IMR-90 (cell line): Measurements from ENCODE around the gene CD72. TPM values are rescaled to one million over a fixed set of nuclear protein-coding genes. Genes with fewer than 3 reads are reported as not detected.
"Not testable (repeated sequence)": the region's sequence is repeated elsewhere in the genome, so short reads cannot be mapped to it uniquely, and the experiment has no call there.

Experiments used
- ATAC-seq: fragments of 200-7000 bp; cut with Tn5 transposase; 2 replicates; pipeline ENCODE4 v1.9.1; 2020; ENCODE audit warnings: low read depth, mild to moderate bottlenecking, moderate library complexity
- BruUV-seq: library from RNA; stranded (reverse); fragments of 400-500 nt; replicated peaks from 2 replicates; lab custom pipeline; 2021; lab: Mats Ljungman, UMichigan
- CTCF ChIA-PET: fragments of 300-600 bp; formaldehyde crosslinking; extraction: SDS; loops from one replicate; lab custom pipeline; 2021; ENCODE audit warnings: antibody characterized with exemption; lab: Yijun Ruan, JAX
- POLR2A ChIA-PET: fragments of 300-600 bp; sonication (Branson Sonifier 250); formaldehyde crosslinking; loops from one replicate; lab custom pipeline; 2022; ENCODE audit warnings: antibody characterized with exemption; ENCODE audit not compliant: unreplicated experiment; lab: Charles Lee
- DNase-seq: peaks from one replicate; pipeline ENCODE4 v3.0.0; 2013
- H2AFZ ChIP-seq: replicated peaks from 2 replicates; pipeline ENCODE3; 2013; ENCODE audit warnings: low read length, mild to moderate bottlenecking; ENCODE audit not compliant: poor library complexity
- H2AK5ac ChIP-seq: 2 replicates; pipeline ENCODE4 v1.6.1; 2013; ENCODE audit warnings: low read depth, low read length, inconsistent platforms
- H2AK9ac ChIP-seq: replicated peaks from 2 replicates; pipeline ENCODE3; 2013; ENCODE audit warnings: mild to moderate bottlenecking, low read depth, low read length, moderate library complexity; ENCODE audit not compliant: poor library complexity
- H2BK120ac ChIP-seq: 2 replicates; pipeline ENCODE4 v1.6.1; 2013; ENCODE audit warnings: low read depth, low read length, inconsistent platforms
- H2BK15ac ChIP-seq: 3 replicates; pipeline ENCODE4 v1.6.1; 2013; ENCODE audit warnings: low read depth, low read length, inconsistent platforms
- H2BK20ac ChIP-seq: 2 replicates; pipeline ENCODE4 v1.6.1; 2013; ENCODE audit warnings: low read depth, mild to moderate bottlenecking, inconsistent platforms, low read length, moderate library complexity
- H2BK5ac ChIP-seq: 2 replicates; pipeline ENCODE4 v1.6.1; 2013; ENCODE audit warnings: mild to moderate bottlenecking, low read depth, low read length, inconsistent platforms; ENCODE audit not compliant: poor library complexity, severe bottlenecking
- H3K14ac ChIP-seq: replicated peaks from 2 replicates; pipeline ENCODE4 v1.6.1; 2013; ENCODE audit warnings: low read depth, low read length, inconsistent platforms
- H3K18ac ChIP-seq: 2 replicates; pipeline ENCODE4 v1.6.1; 2013; ENCODE audit warnings: low read depth, low read length, control low read depth
- H3K23ac ChIP-seq: 2 replicates; pipeline ENCODE4 v1.6.1; 2013; ENCODE audit warnings: low read depth, low read length, inconsistent platforms
- H3K27ac ChIP-seq: 2 replicates; pipeline ENCODE4 v1.5.1; 2013; ENCODE audit warnings: mild to moderate bottlenecking, control low read depth, low read length; ENCODE audit not compliant: insufficient read depth
- H3K27me3 ChIP-seq: 2 replicates; pipeline ENCODE4 v1.6.1; 2013; ENCODE audit warnings: low read length; ENCODE audit not compliant: control insufficient read depth, insufficient read depth
- H3K36me3 ChIP-seq: 2 replicates; pipeline ENCODE4 v1.6.1; 2013; ENCODE audit warnings: low read length, mixed read lengths; ENCODE audit not compliant: control insufficient read depth, insufficient read depth
- H3K4ac ChIP-seq: 2 replicates; pipeline ENCODE4 v1.6.1; 2013; ENCODE audit warnings: low read depth, low read length, inconsistent platforms
- H3K4me1 ChIP-seq: 2 replicates; pipeline ENCODE4 v1.6.1; 2013; ENCODE audit warnings: low read length, mixed read lengths; ENCODE audit not compliant: control insufficient read depth, insufficient read depth
- H3K4me2 ChIP-seq: 2 replicates; pipeline ENCODE4 v1.6.1; 2013; ENCODE audit warnings: low read depth, mild to moderate bottlenecking, control low read depth, low read length, moderate library complexity
- H3K4me3 ChIP-seq: 2 replicates; pipeline ENCODE4 v1.5.1; 2013; ENCODE audit warnings: low read depth, mild to moderate bottlenecking, control low read depth, low read length, moderate library complexity; ENCODE audit not compliant: insufficient read depth
- H3K56ac ChIP-seq: 2 replicates; pipeline ENCODE4 v1.6.1; 2013; ENCODE audit warnings: low read length, inconsistent platforms; ENCODE audit not compliant: insufficient read depth; ENCODE audit errors: extremely low read depth
- H3K79me1 ChIP-seq, 2 experiments: 2 replicates each; pipeline ENCODE4 v1.6.1; 2013; ENCODE audit warnings: low read length in 2 of 2, inconsistent platforms in 1 of 2, low read depth in 1 of 2
- H3K9ac ChIP-seq: 2 replicates; pipeline ENCODE4 v1.6.1; 2013; ENCODE audit warnings: low read depth, low read length, control low read depth
- H3K9me1 ChIP-seq: 2 replicates; pipeline ENCODE4 v1.6.1; 2013; ENCODE audit warnings: low read length, inconsistent platforms; ENCODE audit not compliant: insufficient read depth
- H3K9me3 ChIP-seq: 2 replicates; pipeline ENCODE4 v1.6.1; 2013; ENCODE audit warnings: low read length; ENCODE audit not compliant: control insufficient read depth, insufficient read depth
- H4K20me1 ChIP-seq: 2 replicates; pipeline ENCODE4 v1.6.1; 2013; ENCODE audit warnings: low read length, inconsistent platforms; ENCODE audit not compliant: insufficient read depth
- H4K5ac ChIP-seq: 2 replicates; pipeline ENCODE4 v1.6.1; 2013; ENCODE audit warnings: mild to moderate bottlenecking, low read depth, low read length, control low read depth
- H4K8ac ChIP-seq, 2 experiments: 2 replicates each; pipeline ENCODE4 v1.6.1; 2013; ENCODE audit warnings: low read depth in 2 of 2, low read length in 2 of 2, control low read depth in 1 of 2, inconsistent platforms in 1 of 2
- H4K91ac ChIP-seq: 2 replicates; pipeline ENCODE4 v1.6.1; 2013; ENCODE audit warnings: low read depth, low read length, inconsistent platforms; ENCODE audit not compliant: insufficient read depth
- RFX5 ChIP-seq: IDR thresholded peaks from 2 replicates; pipeline ENCODE4 v1.8.0; 2012; ENCODE audit warnings: low read depth, mild to moderate bottlenecking, low read length, moderate library complexity
- WGBS, 2 experiments: methylation state at CpG; one replicate each; pipeline versions ENCODE4 v1.1.5 to v1.1.7; 2013; ENCODE audit warnings: missing lambda C conversion rate in 2 of 2; ENCODE audit not compliant: insufficient read length in 1 of 2; ENCODE audit errors: extremely low coverage in 2 of 2; 5-methylcytosine and 5-hydroxymethylcytosine counted together
- dilution Hi-C: fragments of 300-500 bp; cut with HindIII; formaldehyde crosslinking; loops from one replicate; pipeline ENCODE4 v1.14.3; 2018; ENCODE audit warnings: low sequenced_read_pairs; ENCODE audit not compliant: unreplicated experiment
- in situ Hi-C: fragments of 300-500 bp; cut with MboI; formaldehyde crosslinking; loops from 3 replicates; pipeline ENCODE4 v1.14.3; 2019; ENCODE audit warnings: low sequenced_read_pairs, inconsistent platforms, mixed read lengths
- intact Hi-C: fragments of 100-400 bp; cut with micrococcal nuclease; formaldehyde crosslinking; loops from 2 replicates; pipeline ENCODE4 v1.10.0; 2022
- polyA plus RNA-seq, 3 experiments: library from polyadenylated mRNA; depleted of rRNA; stranded (reverse); fragments of >200 nt; gene quantifications; 2 replicates each; pipeline ENCODE4 v1.2.3, GENCODE V29; 2012; ENCODE audit warnings: low replicate concordance in 1 of 3
- total RNA-seq: library from RNA; depleted of rRNA; stranded (reverse); fragments of >200 nt; gene quantifications from 2 replicates; pipeline ENCODE4 v1.2.3, GENCODE V29; 2012

CD72 gene
- total and polyA plus RNA-seq, 2 of the 4 experiments (the other 2 are of a cell fraction), result 0.36 to 0.58 TPM

DNA sequence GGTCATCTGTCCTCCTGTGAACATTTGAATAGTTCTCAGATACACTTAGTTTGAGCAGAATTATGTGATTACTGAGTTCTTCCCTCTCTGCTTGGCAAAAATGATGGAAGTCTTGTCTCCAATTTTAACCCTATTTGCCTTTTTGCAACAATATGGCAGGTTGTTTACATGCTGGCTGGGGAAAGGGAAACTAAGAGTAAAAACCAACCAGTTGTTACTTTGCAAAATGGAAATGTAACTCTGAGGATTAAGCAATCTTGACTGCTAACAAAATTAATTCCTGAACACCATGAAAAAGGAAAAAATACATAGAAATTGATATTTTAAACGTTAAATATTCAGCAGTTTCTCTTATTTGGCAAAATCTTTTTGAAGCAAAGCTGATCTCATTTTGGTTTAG lies 21.4 kb upstream of the CD72 start:
- no CpG with 5 or more reads among the region's 1 CpG for WGBS, 2 experiments

GRCh38 chr9:35639225-35639624 lies 21.0 kb upstream of the CD72 start:
- H3K4ac ChIP-seq, H3K4me2 ChIP-seq, H3K36me3 ChIP-seq, POLR2A ChIA-PET, H4K91ac ChIP-seq, H2AK9ac ChIP-seq, H2BK120ac ChIP-seq, intact Hi-C loops, H3K14ac ChIP-seq, H2BK5ac ChIP-seq, H3K4me3 ChIP-seq, H2BK20ac ChIP-seq, H3K79me1 ChIP-seq, H4K5ac ChIP-seq, H3K56ac ChIP-seq, BruUV-seq, H3K23ac ChIP-seq, H3K9ac ChIP-seq, H3K18ac ChIP-seq, H2AK5ac ChIP-seq, dilution Hi-C loops, H3K27me3 ChIP-seq, H3K27ac ChIP-seq, H4K8ac ChIP-seq, H3K9me1 ChIP-seq, H3K4me1 ChIP-seq, H4K20me1 ChIP-seq, H2AFZ ChIP-seq, H2BK15ac ChIP-seq, in situ Hi-C loops, DNase-seq, ATAC-seq, H3K9me3 ChIP-seq: not testable (repeated sequence)
- WGBS, 2 experiments, result no CpG with 5 or more reads among the region's 1 CpG
- CTCF ChIA-PET, result interaction anchor here (1.0 kb wide), 1 partner anchor 10 kb away, joined by 3 read pairs; no protein-coding TSS in a partner anchor

More for the DNA sequence above, 21.4 kb upstream of the CD72 start:
- no peak overlapping the region for H4K8ac ChIP-seq
- no peak overlapping the region for H4K91ac ChIP-seq
- no peak for ATAC-seq
- no peak overlapping the region for H2BK15ac ChIP-seq
- ChIA-PET CTCF (no interaction called here), POLR2A (no interaction called here)
- H3K18ac ChIP-seq, result no peak overlapping the region
- H3K4me2 ChIP-seq, result no peak overlapping the region
- no peak overlapping the region for H4K5ac ChIP-seq
- no peaks in the 10 kb centered on the region for H4K20me1 ChIP-seq
- H2AFZ ChIP-seq, result no peak overlapping the region
- no peak overlapping the region for H2BK5ac ChIP-seq
- no peak overlapping the region for H2BK20ac ChIP-seq
- no peaks in the 10 kb centered on the region for H3K36me3 ChIP-seq
- H3K14ac ChIP-seq, result no peak overlapping the region
- H3K79me1 ChIP-seq, result no peaks in the 10 kb centered on the region
- H3K4me3 ChIP-seq, result no peak overlapping the region
- TF ChIP-seq RFX5, result no peak
- no peak overlapping the region for H3K56ac ChIP-seq
- H3K27me3 ChIP-seq, result no peaks in the 10 kb centered on the region; the same call in 1 of the 2 replicates
- no peaks in the 10 kb centered on the region for H3K9me1 ChIP-seq
- no peak overlapping the region for H2AK5ac ChIP-seq
- no peak overlapping the region for H3K4ac ChIP-seq
- intact Hi-C loops (no loop called here), in situ Hi-C loops (no loop called here), dilution Hi-C loops (no loop called here)
- no peaks in the 10 kb centered on the region for H3K4me1 ChIP-seq
- no TSS peak for BruUV-seq
- H3K9me3 ChIP-seq, result no peaks in the 10 kb centered on the region
- no peak overlapping the region for H2BK120ac ChIP-seq
- DNase-seq, result no peak
- H3K27ac ChIP-seq, result no peak overlapping the region
- no peak overlapping the region for H3K9ac ChIP-seq
- no peak overlapping the region for H3K23ac ChIP-seq
- H2AK9ac ChIP-seq, result no peak overlapping the region
